Measurements from ENCODE around the gene OR51I2. TPM values are rescaled to one million over a fixed set of nuclear protein-coding genes. Genes with fewer than 3 reads are reported as not detected.

OR51I2 gene
- total RNA-seq (not detected), polyA plus RNA-seq (not detected)

- Histone ChIP-seq H3K36me3 (ENCODE audit: insufficient read depth, low read length) (no peaks in the 10 kb centered on the region), H3K27ac (ENCODE audit: low read depth, low read length) (no peak within 1 kb of the TSS), H3K27me3 (ENCODE audit: insufficient read depth, low read length, poor library complexity, severe bottlenecking) (no peaks in the 10 kb centered on the region), H3K9me3 (ENCODE audit: low read length) (no peaks in the 10 kb centered on the region), H3K4me3 (ENCODE audit: low read length) (no peak within 1 kb of the TSS), H3K4me1 (ENCODE audit: insufficient read depth, low read length) (no peaks in the 10 kb centered on the region)
- Mint-ChIP-seq H3K27me3 (peaks cover 2 to 6% of the 10 kb centered on the region in 2 donors), H3K36me3 (no peaks in the 10 kb centered on the region), H3K27ac (no peak within 1 kb of the TSS), H3K4me1 (no peaks in the 10 kb centered on the region), H3K9me3 (peaks cover 0 to 3% (median 0%) of the 10 kb centered on the region in 5 donors), H3K4me3 (no peak within 1 kb of the TSS)
- ChIA-PET POLR2A (no interaction called here), CTCF (no interaction called here)
- DNase-seq = no peak
These were observed at the start of gene OR51I2 for GRCh38 chr11:5449023-5449422. Gene OR51I2, plus strand, starts transcription at chr11:5449323. Its CDS starts 4,166 bp downstream, at chr11:5453489.

GRCh38 chr11:5405173-5405572, 44.0 kb upstream of the OR51I2 start:
- Mint-ChIP-seq H3K36me3 (no peaks in the 10 kb centered on the region), H3K27ac (no peak overlapping the region), H3K9me3 (peaks cover 0 to 3% (median 0%) of the 10 kb centered on the region in 5 donors), H3K4me3 (no peak overlapping the region), H3K27me3 (peaks cover 5 to 27% of the 10 kb centered on the region in 2 donors), H3K4me1 (no peaks in the 10 kb centered on the region)
- Histone ChIP-seq H3K27me3 (ENCODE audit: insufficient read depth, low read length, poor library complexity, severe bottlenecking) (no peaks in the 10 kb centered on the region), H3K4me3 (ENCODE audit: low read length) (no peak overlapping the region), H3K36me3 (ENCODE audit: insufficient read depth, low read length) (no peaks in the 10 kb centered on the region), H3K27ac (ENCODE audit: low read depth, low read length) (no peak overlapping the region), H3K9me3 (ENCODE audit: low read length) (no peaks in the 10 kb centered on the region), H3K4me1 (ENCODE audit: insufficient read depth, low read length) (no peaks in the 10 kb centered on the region)
- POLR2A ChIA-PET = no interaction called here
- DNase-seq = no peak
- CTCF ChIA-PET = no interaction called here

GRCh38 chr11:5420993-5421392, 28.1 kb upstream of the OR51I2 start:
- H3K36me3 Mint-ChIP-seq = no peaks in the 10 kb centered on the region
- Histone ChIP-seq H3K4me3 (ENCODE audit: low read length) (no peak overlapping the region), H3K27me3 (ENCODE audit: insufficient read depth, low read length, poor library complexity, severe bottlenecking) (no peaks in the 10 kb centered on the region), H3K27ac (ENCODE audit: low read depth, low read length) (no peak overlapping the region), H3K9me3 (ENCODE audit: low read length) (no peaks in the 10 kb centered on the region), H3K4me1 (ENCODE audit: insufficient read depth, low read length) (no peaks in the 10 kb centered on the region), H3K36me3 (ENCODE audit: insufficient read depth, low read length) (no peaks in the 10 kb centered on the region)
- no peak for DNase-seq
- H3K27ac Mint-ChIP-seq = no peak overlapping the region
- ChIA-PET POLR2A (no interaction called here), CTCF (no interaction called here)
- no peak overlapping the region for H3K4me3 Mint-ChIP-seq
- peaks cover 4 to 23% of the 10 kb centered on the region in 2 donors for H3K27me3 Mint-ChIP-seq
- peaks cover 0 to 3% (median 2%) of the 10 kb centered on the region in 5 donors for H3K9me3 Mint-ChIP-seq
- H3K4me1 Mint-ChIP-seq = no peaks in the 10 kb centered on the region

GRCh38 chr11:5421811-5422210, 27.3 kb upstream of the OR51I2 start, which contains the start of gene OR51Q1:
Gene OR51Q1, plus strand, starts transcription at chr11:5422111. Its CDS starts 90 bp downstream, at chr11:5422201.
- no peak within 1 kb of the TSS for H3K4me3 Mint-ChIP-seq
- peaks cover 4 to 23% of the 10 kb centered on the region in 2 donors for H3K27me3 Mint-ChIP-seq
- ChIA-PET CTCF (no interaction called here), POLR2A (no interaction called here)
- Histone ChIP-seq H3K27ac (ENCODE audit: low read depth, low read length) (no peak within 1 kb of the TSS), H3K4me3 (ENCODE audit: low read length) (no peak within 1 kb of the TSS), H3K36me3 (ENCODE audit: insufficient read depth, low read length) (no peaks in the 10 kb centered on the region), H3K9me3 (ENCODE audit: low read length) (no peaks in the 10 kb centered on the region), H3K4me1 (ENCODE audit: insufficient read depth, low read length) (no peaks in the 10 kb centered on the region), H3K27me3 (ENCODE audit: insufficient read depth, low read length, poor library complexity, severe bottlenecking) (no peaks in the 10 kb centered on the region)
- no peaks in the 10 kb centered on the region for H3K4me1 Mint-ChIP-seq
- no peak within 1 kb of the TSS for H3K27ac Mint-ChIP-seq
- H3K9me3 Mint-ChIP-seq = peaks cover 0 to 3% (median 2%) of the 10 kb centered on the region in 5 donors
- no peaks in the 10 kb centered on the region for H3K36me3 Mint-ChIP-seq
- no peak for DNase-seq

GRCh38 chr11:5423131-5423530, 26.0 kb upstream of the OR51I2 start:
- H3K36me3 Mint-ChIP-seq = no peaks in the 10 kb centered on the region
- no peak overlapping the region for H3K27ac Mint-ChIP-seq
- H3K4me3 ChIP-seq (ENCODE audit: low read length) = no peak overlapping the region
- H3K9me3 ChIP-seq (ENCODE audit: low read length) = no peaks in the 10 kb centered on the region
- peaks cover 4 to 23% of the 10 kb centered on the region in 2 donors for H3K27me3 Mint-ChIP-seq
- no peaks in the 10 kb centered on the region for H3K36me3 ChIP-seq (ENCODE audit: insufficient read depth, low read length)
- no peak for DNase-seq
- no peaks in the 10 kb centered on the region for H3K4me1 Mint-ChIP-seq
- no peaks in the 10 kb centered on the region for H3K27me3 ChIP-seq (ENCODE audit: insufficient read depth, low read length, poor library complexity, severe bottlenecking)
- no peak overlapping the region for H3K4me3 Mint-ChIP-seq
- ChIA-PET CTCF (no interaction called here), POLR2A (no interaction called here)
- H3K27ac ChIP-seq (ENCODE audit: low read depth, low read length) = no peak overlapping the region
- H3K9me3 Mint-ChIP-seq = peaks cover 0 to 3% (median 2%) of the 10 kb centered on the region in 5 donors
- no peaks in the 10 kb centered on the region for H3K4me1 ChIP-seq (ENCODE audit: insufficient read depth, low read length)

GRCh38 chr11:5441414-5441813, 7.7 kb upstream of the OR51I2 start, which contains the start of gene OR51I1:
Gene OR51I1, minus strand, starts transcription at chr11:5441514. Its CDS starts 0 bp downstream, at chr11:5441514.
- H3K36me3 ChIP-seq (ENCODE audit: insufficient read depth, low read length) = no peaks in the 10 kb centered on the region
- ChIA-PET POLR2A (no interaction called here), CTCF (no interaction called here)
- no peak within 1 kb of the TSS for H3K4me3 ChIP-seq (ENCODE audit: low read length)
- Mint-ChIP-seq H3K36me3 (no peaks in the 10 kb centered on the region), H3K9me3 (no peaks in the 10 kb centered on the region), H3K4me3 (no peak within 1 kb of the TSS), H3K27ac (no peak within 1 kb of the TSS), H3K27me3 (peaks cover 4 to 6% of the 10 kb centered on the region in 2 donors), H3K4me1 (no peaks in the 10 kb centered on the region)
- DNase-seq = no peak
- H3K27ac ChIP-seq (ENCODE audit: low read depth, low read length) = no peak within 1 kb of the TSS
- H3K4me1 ChIP-seq (ENCODE audit: insufficient read depth, low read length) = no peaks in the 10 kb centered on the region
- H3K27me3 ChIP-seq (ENCODE audit: insufficient read depth, low read length, poor library complexity, severe bottlenecking) = no peaks in the 10 kb centered on the region
- H3K9me3 ChIP-seq (ENCODE audit: low read length) = no peaks in the 10 kb centered on the region

- H3K4me1 Mint-ChIP-seq = no peaks in the 10 kb centered on the region
- H3K27ac ChIP-seq (ENCODE audit: low read depth, low read length) = no peak overlapping the region
- no peaks in the 10 kb centered on the region for H3K9me3 ChIP-seq (ENCODE audit: low read length)
- H3K36me3 ChIP-seq (ENCODE audit: insufficient read depth, low read length) = no peaks in the 10 kb centered on the region
- ChIA-PET CTCF (no interaction called here), POLR2A (no interaction called here)
- H3K27me3 Mint-ChIP-seq = peaks cover 4 to 10% of the 10 kb centered on the region in 2 donors
- no peak overlapping the region for H3K27ac Mint-ChIP-seq
- no peaks in the 10 kb centered on the region for H3K9me3 Mint-ChIP-seq
- H3K4me3 Mint-ChIP-seq = no peak overlapping the region
- H3K36me3 Mint-ChIP-seq = no peaks in the 10 kb centered on the region
- H3K27me3 ChIP-seq (ENCODE audit: insufficient read depth, low read length, poor library complexity, severe bottlenecking) = no peaks in the 10 kb centered on the region
- no peak overlapping the region for H3K4me3 ChIP-seq (ENCODE audit: low read length)
- DNase-seq = no peak
- no peaks in the 10 kb centered on the region for H3K4me1 ChIP-seq (ENCODE audit: insufficient read depth, low read length)
These were observed 5.2 kb upstream of the OR51I2 start for GRCh38 chr11:5443835-5444393.

GRCh38 chr11:5449432-5449831, 309 bp downstream of the OR51I2 start:
- ChIA-PET POLR2A (no interaction called here), CTCF (no interaction called here)
- H3K27me3 ChIP-seq (ENCODE audit: insufficient read depth, low read length, poor library complexity, severe bottlenecking) = no peaks in the 10 kb centered on the region
- H3K4me1 Mint-ChIP-seq = no peaks in the 10 kb centered on the region
- H3K9me3 Mint-ChIP-seq = peaks cover 0 to 3% (median 0%) of the 10 kb centered on the region in 5 donors
- no peak overlapping the region for H3K27ac Mint-ChIP-seq
- peaks cover 3 to 4% of the 10 kb centered on the region in 2 donors for H3K27me3 Mint-ChIP-seq
- H3K27ac ChIP-seq (ENCODE audit: low read depth, low read length) = no peak overlapping the region
- no peak overlapping the region for H3K4me3 ChIP-seq (ENCODE audit: low read length)
- H3K4me1 ChIP-seq (ENCODE audit: insufficient read depth, low read length) = no peaks in the 10 kb centered on the region
- no peaks in the 10 kb centered on the region for H3K9me3 ChIP-seq (ENCODE audit: low read length)
- DNase-seq = no peak
- H3K36me3 Mint-ChIP-seq = no peaks in the 10 kb centered on the region
- no peaks in the 10 kb centered on the region for H3K36me3 ChIP-seq (ENCODE audit: insufficient read depth, low read length)
- no peak overlapping the region for H3K4me3 Mint-ChIP-seq
